HG02973 (cell line): ENCODE measurements around the gene RIMBP2.

ENCODE experiments used
- ATAC-seq: cut with Tn5 transposase; IDR thresholded peaks from one replicate; pipeline ENCODE4 v1.9.1; 2021; ENCODE audit warnings: moderate library complexity; ENCODE audit not compliant: unreplicated experiment

Gene RIMBP2

GRCh38 chr12:130685250-130685787 lies 30.8 kb downstream of the RIMBP2 start:
- no peak for ATAC-seq

DNA sequence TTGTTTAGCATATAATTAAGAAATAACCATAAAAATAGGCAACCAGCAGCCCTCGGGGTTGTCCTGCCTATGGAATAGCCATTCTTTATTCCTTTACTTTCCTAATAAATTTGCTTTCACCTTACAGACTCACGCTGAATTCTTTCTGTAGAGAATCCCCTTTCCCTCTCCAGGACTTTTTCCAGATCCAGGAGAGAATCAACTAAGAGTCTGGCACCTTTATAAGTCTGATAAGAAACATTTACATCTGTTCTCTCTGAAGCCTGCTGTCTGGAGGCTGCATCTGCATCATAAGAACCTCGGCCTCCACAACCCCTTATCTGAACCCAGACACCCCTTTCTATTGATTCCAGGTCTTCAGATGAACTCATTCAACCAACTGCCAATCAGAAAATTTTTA lies 32.3 kb downstream of the RIMBP2 start:
- ATAC-seq, result no peak

DNA sequence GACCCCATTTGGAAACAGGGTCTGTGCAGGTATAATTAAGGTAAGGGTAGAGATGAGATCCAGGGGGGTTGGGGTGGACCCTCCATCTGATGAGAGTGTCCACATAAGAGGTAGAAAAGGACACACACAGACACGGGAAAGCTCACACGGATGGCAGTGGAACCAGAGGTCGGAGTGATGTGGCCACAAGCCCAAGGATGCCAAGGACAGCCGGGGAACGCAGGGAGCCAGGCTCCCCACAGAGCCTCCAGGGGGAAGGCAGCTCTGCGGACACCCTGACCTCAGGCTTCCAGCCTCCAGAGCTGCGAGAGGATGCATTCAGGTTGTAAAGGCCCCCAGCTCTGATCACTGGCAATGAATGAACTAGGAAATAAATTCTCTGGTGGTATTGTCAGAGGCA lies 33.0 kb downstream of the RIMBP2 start:
- no peak for ATAC-seq

- no peak for ATAC-seq
These were observed 35.6 kb downstream of the RIMBP2 start for GRCh38 chr12:130680451-130680990.

- no peak for ATAC-seq
These were observed 38.0 kb downstream of the RIMBP2 start for GRCh38 chr12:130677957-130678558.

- ATAC-seq, result no peak
These were observed 40.3 kb downstream of the RIMBP2 start for GRCh38 chr12:130675791-130676190.

- no peak for ATAC-seq
These were observed 41.0 kb downstream of the RIMBP2 start for GRCh38 chr12:130675121-130675520.

DNA sequence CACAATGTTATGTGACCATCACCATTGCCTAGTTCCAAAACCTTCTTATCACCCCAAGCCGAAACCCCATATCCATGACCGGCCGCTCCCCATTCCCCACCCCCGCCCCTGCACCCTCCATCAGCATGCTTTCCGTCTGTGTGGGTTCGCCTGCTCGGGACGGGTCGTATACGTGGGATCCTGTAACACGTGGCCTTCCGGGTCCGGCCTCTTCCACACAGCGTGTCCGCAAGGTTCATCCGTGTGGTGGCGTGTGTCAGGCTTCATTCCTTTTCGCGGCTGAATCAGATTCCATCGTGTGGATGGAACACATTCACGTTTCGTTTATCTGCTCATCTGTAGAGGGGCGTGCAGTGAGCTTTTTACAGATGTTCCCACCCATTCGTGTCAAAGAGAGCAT lies 41.4 kb downstream of the RIMBP2 start:
- no peak for ATAC-seq

GRCh38 chr12:130673036-130673705 lies 42.9 kb downstream of the RIMBP2 start:
- ATAC-seq, result no peak

DNA sequence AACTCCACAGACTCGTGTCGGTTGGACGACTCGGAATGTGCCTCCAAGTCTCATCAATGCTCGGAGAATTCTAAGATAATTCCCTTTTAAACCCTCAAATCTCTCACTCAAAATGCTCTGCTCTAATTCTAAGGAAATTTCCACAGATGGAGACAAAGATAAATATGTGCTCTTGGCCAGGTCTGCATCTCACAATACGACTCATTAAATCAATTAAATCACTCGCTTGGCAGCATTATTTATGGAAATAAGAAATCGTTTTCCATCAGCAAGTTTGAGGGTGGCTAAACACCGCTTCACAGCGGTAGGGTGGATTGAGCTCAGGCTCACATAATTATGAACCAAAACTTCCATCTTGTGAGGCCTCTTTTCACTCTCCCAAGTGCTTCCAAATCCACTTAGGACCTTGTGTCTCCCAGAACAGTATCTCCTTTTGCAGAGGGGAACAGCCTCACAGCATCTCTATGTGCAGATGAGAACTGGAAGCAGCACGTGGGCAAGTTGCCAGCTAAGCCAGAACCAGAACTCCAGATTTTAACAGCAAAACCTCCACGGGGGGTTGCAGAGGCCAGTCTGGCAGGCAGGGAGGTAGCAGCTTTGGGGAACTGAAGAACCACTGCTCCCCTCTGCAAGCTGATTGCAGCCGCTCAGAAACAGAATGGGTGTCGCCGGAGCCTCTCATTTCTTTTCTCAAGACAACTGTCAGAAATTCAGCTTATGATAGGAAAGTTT lies 43.8 kb downstream of the RIMBP2 start:
- ATAC-seq, result no peak

- no peak for ATAC-seq
These were observed 44.5 kb downstream of the RIMBP2 start for GRCh38 chr12:130671556-130671955.

GRCh38 chr12:130669797-130670196 lies 46.3 kb downstream of the RIMBP2 start:
- no peak for ATAC-seq

- ATAC-seq, result no peak
These were observed 46.9 kb downstream of the RIMBP2 start for GRCh38 chr12:130669205-130669557.

GRCh38 chr12:130668286-130669204 lies 47.6 kb downstream of the RIMBP2 start:
- no peak for ATAC-seq

DNA sequence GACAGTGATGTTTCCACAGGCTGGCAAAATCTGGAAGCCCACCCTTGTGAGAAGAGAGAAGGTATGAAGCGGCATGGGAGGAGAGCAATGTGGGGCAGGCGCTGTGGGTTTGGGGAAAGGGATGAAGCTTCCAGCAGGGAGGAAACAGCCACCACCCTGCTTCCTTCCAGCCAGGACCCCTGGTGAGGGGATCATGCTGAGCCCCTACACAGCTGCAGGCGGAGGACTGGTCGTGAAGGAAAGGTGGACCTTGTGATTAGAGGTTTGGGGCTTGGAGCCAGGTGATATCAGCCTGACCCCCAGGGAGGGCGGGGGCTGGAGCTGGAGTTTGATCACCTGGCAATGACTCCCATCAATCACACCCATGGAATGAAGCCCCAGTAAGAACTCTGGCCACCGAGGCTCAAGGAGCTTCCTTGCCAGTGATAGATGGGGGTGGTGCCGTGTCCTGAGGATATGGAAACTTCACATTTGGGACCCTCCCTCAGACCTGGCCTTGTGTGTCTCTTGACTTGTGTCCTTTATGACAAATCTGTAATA lies 48.6 kb downstream of the RIMBP2 start:
- no peak for ATAC-seq

DNA sequence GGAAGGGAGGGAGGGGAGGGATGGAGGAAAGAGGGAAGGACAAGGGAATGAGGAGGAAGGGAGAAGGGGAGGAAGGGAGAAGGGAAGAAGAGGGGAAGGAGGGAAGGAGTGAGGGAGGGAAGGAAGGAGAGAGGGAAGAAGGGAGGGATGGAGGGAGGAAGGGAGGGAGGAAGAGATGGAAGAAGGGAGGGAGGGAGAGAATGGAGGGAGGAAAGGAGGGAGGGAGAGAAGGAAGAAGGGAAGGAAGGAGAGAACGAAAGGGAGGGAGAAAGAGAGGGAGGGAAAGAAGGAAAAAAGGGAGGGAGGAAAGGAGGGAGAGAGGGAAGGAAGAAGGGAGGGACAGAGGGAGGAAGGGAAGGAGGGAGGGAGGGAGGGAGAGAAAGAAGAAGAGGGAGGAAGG lies 49.5 kb downstream of the RIMBP2 start:
- no peak for ATAC-seq

DNA sequence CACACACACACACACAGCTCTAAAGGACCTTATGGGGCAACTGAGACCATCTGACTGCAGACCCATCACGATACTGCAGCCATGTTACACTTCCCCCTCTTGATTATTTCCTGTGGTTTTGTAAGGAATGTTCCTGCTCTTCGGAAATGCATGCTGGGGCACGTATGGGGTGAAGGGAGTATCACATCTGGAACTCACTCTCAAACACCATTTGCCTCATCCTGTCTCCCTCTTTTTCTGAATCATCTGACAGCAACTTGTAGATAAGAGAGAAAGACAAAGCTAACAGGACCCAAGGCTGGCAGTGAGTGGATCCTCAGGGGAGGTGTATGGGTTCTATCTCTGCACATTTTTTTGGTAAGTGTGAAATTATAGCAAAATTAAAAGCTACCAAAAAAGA lies 50.3 kb downstream of the RIMBP2 start:
- ATAC-seq, result no peak

- no peak for ATAC-seq
These were observed 51.3 kb downstream of the RIMBP2 start for GRCh38 chr12:130664772-130665171.

- no peak for ATAC-seq
These were observed 51.8 kb downstream of the RIMBP2 start for GRCh38 chr12:130664252-130664651.

- no peak for ATAC-seq
These were observed 52.6 kb downstream of the RIMBP2 start for GRCh38 chr12:130663514-130663913.
